ENCODE results near the gene MAML2. TPM values are rescaled to one million over a fixed set of nuclear protein-coding genes. Genes with fewer than 3 reads are reported as not detected.

Gene MAML2
- total RNA-seq, 2 experiments from 2014 or later: 0.15 to 1.0 TPM

GRCh38 chr11:96112192-96113128 lies 230.5 kb downstream of the MAML2 start:
- H3K9me2 ChIP-seq (ENCODE audit: insufficient read depth, low read length): no peaks in the 10 kb centered on the region
- intact Hi-C loops (cut with micrococcal nuclease; ENCODE audit: unreplicated experiment): no loop called here
- TF ChIP-seq CTCF (conservative IDR thresholded peaks at IDR 0.05; ENCODE audit: low read length): no peak
- TF ChIP-seq EZH2phosphoT487 (IDR thresholded peaks at IDR 0.05; ENCODE audit: borderline replicate concordance, low read depth, low read length): no peak
- BruUV-seq (replicated peaks): no TSS peak
- ChIA-PET CTCF (ENCODE audit: unreplicated experiment) (no interaction called here), POLR2A (interaction anchor here (0.7 to 1.0 kb wide), 2 partner anchors 20 to 125 kb away, joined by 3 to 9 read pairs; no protein-coding TSS in a partner anchor)
- no peaks in the 10 kb centered on the region for H3K79me2 ChIP-seq (ENCODE audit: insufficient read depth, low read depth, low read length)
- H3K36me3 ChIP-seq (ENCODE audit: insufficient read depth, low read length): no peaks in the 10 kb centered on the region
- H2AFZ ChIP-seq (ENCODE audit: low read length): no peak overlapping the region
- no peaks in the 10 kb centered on the region for H3K4me1 ChIP-seq (ENCODE audit: insufficient read depth, low read length, poor library complexity, severe bottlenecking)
- H3K9me3 ChIP-seq (ENCODE audit: low read length): no peaks in the 10 kb centered on the region
- H3K4me3 ChIP-seq (ENCODE audit: low read depth, low read length, poor library complexity, severe bottlenecking): no peak overlapping the region
- DNase-seq (ENCODE audit: low spot score): no peak
- H3K27ac ChIP-seq (ENCODE audit: low read depth, low read length, poor library complexity, severe bottlenecking): no peak overlapping the region
- H4K20me1 ChIP-seq (ENCODE audit: insufficient read depth, low read length): no peaks in the 10 kb centered on the region
- H3K4me2 ChIP-seq (ENCODE audit: low read length): no peak overlapping the region

- H3K36me3 ChIP-seq (ENCODE audit: insufficient read depth, low read length): no peaks in the 10 kb centered on the region
- H3K9me2 ChIP-seq (ENCODE audit: insufficient read depth, low read length): no peaks in the 10 kb centered on the region
- H3K4me1 ChIP-seq (ENCODE audit: insufficient read depth, low read length, poor library complexity, severe bottlenecking): no peaks in the 10 kb centered on the region
- ChIA-PET POLR2A (interaction anchor here (0.7 kb wide), 1 partner anchor 10 kb away, joined by 4 read pairs; no protein-coding TSS in a partner anchor), CTCF (ENCODE audit: unreplicated experiment) (no interaction called here)
- H4K20me1 ChIP-seq (ENCODE audit: insufficient read depth, low read length): no peaks in the 10 kb centered on the region
- TF ChIP-seq CTCF (conservative IDR thresholded peaks at IDR 0.05; ENCODE audit: low read length): no peak
- no peak for TF ChIP-seq EZH2phosphoT487 (IDR thresholded peaks at IDR 0.05; ENCODE audit: borderline replicate concordance, low read depth, low read length)
- no peak overlapping the region for H3K4me3 ChIP-seq (ENCODE audit: low read depth, low read length, poor library complexity, severe bottlenecking)
- BruUV-seq (replicated peaks): no TSS peak
- no peak overlapping the region for H3K4me2 ChIP-seq (ENCODE audit: low read length)
- H3K79me2 ChIP-seq (ENCODE audit: insufficient read depth, low read depth, low read length): no peaks in the 10 kb centered on the region
- H3K9me3 ChIP-seq (ENCODE audit: low read length): no peaks in the 10 kb centered on the region
- no peak for DNase-seq (ENCODE audit: low spot score)
- intact Hi-C loops (cut with micrococcal nuclease; ENCODE audit: unreplicated experiment): no loop called here
- H2AFZ ChIP-seq (ENCODE audit: low read length): no peak overlapping the region
- no peak overlapping the region for H3K27ac ChIP-seq (ENCODE audit: low read depth, low read length, poor library complexity, severe bottlenecking)
Observed at GRCh38 chr11:96111308-96111707, 231.7 kb downstream of the MAML2 start.

GRCh38 chr11:96110302-96110701 lies 232.7 kb downstream of the MAML2 start:
- intact Hi-C loops (cut with micrococcal nuclease; ENCODE audit: unreplicated experiment): no loop called here
- no peak overlapping the region for H3K4me3 ChIP-seq (ENCODE audit: low read depth, low read length, poor library complexity, severe bottlenecking)
- DNase-seq (ENCODE audit: low spot score): no peak
- POLR2A ChIA-PET: no interaction called here
- no peaks in the 10 kb centered on the region for H3K9me2 ChIP-seq (ENCODE audit: insufficient read depth, low read length)
- CTCF ChIA-PET (ENCODE audit: unreplicated experiment): no interaction called here
- H4K20me1 ChIP-seq (ENCODE audit: insufficient read depth, low read length): no peaks in the 10 kb centered on the region
- H3K9me3 ChIP-seq (ENCODE audit: low read length): no peaks in the 10 kb centered on the region
- H3K79me2 ChIP-seq (ENCODE audit: insufficient read depth, low read depth, low read length): no peaks in the 10 kb centered on the region
- no peaks in the 10 kb centered on the region for H3K4me1 ChIP-seq (ENCODE audit: insufficient read depth, low read length, poor library complexity, severe bottlenecking)
- H2AFZ ChIP-seq (ENCODE audit: low read length): no peak overlapping the region
- TF ChIP-seq CTCF (conservative IDR thresholded peaks at IDR 0.05; ENCODE audit: low read length): no peak
- TF ChIP-seq EZH2phosphoT487 (IDR thresholded peaks at IDR 0.05; ENCODE audit: borderline replicate concordance, low read depth, low read length): no peak
- no TSS peak for BruUV-seq (replicated peaks)
- no peak overlapping the region for H3K4me2 ChIP-seq (ENCODE audit: low read length)
- no peaks in the 10 kb centered on the region for H3K36me3 ChIP-seq (ENCODE audit: insufficient read depth, low read length)
- no peak overlapping the region for H3K27ac ChIP-seq (ENCODE audit: low read depth, low read length, poor library complexity, severe bottlenecking)
